HT-29 (cell line): ENCODE data around the gene DNAJB9. TPM values are rescaled to one million over a fixed set of nuclear protein-coding genes. Genes with fewer than 3 reads are reported as not detected.

Experiments used
- DNase-seq: peaks from one replicate; pipeline ENCODE4 v3.0.0-alpha.2; 2015; ENCODE audit warnings: low spot score
- total RNA-seq: library from RNA; depleted of rRNA; stranded (reverse); fragments of >200 nt; shearing (Covaris generic); gene quantifications from 2 replicates; pipeline ENCODE4 v1.2.3, GENCODE V29; 2014; rRNA removed

The DNAJB9 gene
- total RNA-seq, 1 experiment from 2014 or later = 24.1 TPM

GRCh38 chr7:108605559-108606201 is 36.0 kb downstream of the DNAJB9 start:
- no peak for DNase-seq

- DNase-seq = no peak
Observed at GRCh38 chr7:108609643-108610042, 40.0 kb downstream of the DNAJB9 start.

GRCh38 chr7:108611268-108611667 is 41.6 kb downstream of the DNAJB9 start:
- no peak for DNase-seq

DNA sequence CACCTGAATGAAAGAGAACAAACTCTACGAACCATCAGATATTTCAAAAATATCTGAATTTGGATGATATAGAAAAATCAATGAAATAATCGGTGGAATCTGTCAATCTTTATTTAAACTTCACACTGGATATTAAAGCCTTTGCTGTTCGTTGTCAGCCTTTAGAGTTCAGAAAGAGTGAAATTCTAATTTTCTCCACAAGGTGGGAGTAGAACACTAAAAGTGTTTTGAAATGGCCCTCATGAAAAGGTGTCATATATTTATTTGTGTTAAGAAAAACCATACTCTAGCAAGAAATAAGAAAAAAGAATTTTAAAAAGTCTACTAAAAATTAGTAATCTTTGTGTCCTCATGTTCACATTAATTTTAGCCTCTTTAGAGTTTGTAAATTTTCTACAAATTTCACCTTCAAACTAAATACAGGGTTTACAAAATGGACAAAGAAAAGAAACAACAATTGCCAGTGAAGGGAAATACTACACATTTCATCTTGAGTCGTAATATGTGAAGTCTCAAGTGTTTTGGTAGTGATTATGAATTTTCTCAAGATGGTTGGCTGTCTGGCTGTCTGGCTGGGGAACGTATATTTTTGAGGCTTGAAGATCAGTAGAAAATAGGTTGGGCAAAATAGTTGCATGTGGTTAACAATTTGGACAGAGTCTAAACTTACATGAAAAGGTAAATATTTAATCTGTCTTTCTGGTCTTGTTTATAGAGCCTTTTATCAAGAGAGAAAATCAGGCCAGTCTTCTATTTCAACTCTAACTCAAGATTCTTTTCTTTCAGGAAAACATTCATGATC is 43.7 kb downstream of the DNAJB9 start:
- peak; percentile 70 for DNase-seq

GRCh38 chr7:108613949-108614381 is 44.3 kb downstream of the DNAJB9 start:
- DNase-seq = no peak

DNA sequence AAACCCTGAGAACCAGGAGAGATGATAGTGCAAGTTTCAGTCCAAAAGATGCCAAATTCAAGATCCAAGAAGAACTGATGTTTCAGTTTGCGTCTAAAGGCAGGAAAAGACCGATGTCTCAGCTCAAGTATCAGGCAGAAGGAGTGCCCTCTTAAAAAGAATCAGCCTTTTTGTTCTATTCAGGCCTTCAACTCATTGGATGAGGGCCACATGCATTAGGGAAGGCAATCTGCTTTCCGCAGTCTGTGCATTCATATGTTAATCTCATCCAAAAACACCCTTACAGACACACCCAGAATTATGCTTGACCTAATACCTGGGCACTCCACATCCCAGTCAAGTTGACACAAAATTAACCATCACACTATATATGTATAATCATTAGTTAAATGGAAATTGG is 45.2 kb downstream of the DNAJB9 start:
- no peak for DNase-seq

DNA sequence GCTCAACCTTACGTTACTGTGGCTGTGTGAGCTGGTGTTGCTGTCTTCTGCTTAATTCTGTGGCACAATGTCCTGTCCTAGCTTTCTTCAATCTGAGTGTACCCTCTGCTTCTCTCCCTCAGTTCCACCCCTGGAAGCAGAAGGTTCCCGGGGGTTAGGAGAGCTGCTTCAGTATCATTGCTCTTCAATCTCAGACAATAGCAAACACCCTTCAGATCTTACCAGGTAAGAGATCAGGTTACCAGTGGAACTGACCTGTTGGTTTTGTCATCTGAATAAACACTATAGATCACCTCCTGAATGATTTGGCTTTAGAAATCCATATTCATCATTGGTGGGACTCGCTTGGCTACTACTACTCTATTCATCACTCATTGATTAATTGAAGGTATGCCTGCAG is 48.4 kb downstream of the DNAJB9 start:
- no peak for DNase-seq

DNA sequence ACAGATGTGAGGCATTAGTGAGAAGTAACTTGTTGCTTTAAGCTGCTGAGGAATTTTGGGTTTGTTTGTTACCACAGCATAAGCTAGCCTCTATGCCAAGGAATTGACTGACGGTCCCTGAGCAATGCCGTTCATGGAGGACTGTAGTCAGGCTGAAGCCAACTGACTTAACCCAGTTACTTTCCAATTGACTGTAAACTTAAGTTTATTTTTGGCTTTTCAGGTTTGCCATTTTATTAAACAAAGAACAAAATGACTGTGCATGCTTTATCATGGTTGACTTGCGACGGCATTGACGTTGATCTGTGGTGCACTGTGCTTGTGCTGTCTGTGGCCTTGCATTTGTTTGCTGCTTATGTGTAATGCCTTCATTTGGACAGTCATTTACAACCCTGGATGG is 53.5 kb downstream of the DNAJB9 start:
- DNase-seq = no peak

Other genes with a start within 250 kb of the DNAJB9 start
- gene NRCAM, start 113.4 kb upstream of the DNAJB9 start, total RNA-seq = 0.16 and 0.61 TPM in 2 replicates
- 10.9 and 18.9 TPM in 2 replicates for gene PNPLA8, start 43.7 kb upstream of the DNAJB9 start, total RNA-seq
- 7.7 and 7.9 TPM in 2 replicates for gene THAP5, start 168 bp upstream of the DNAJB9 start, total RNA-seq